K562 (cell line): ENCODE data around the gene EWSR1. TPM values are rescaled to one million over a fixed set of nuclear protein-coding genes. Genes with fewer than 3 reads are reported as not detected.

Experiments used
- ETV6 ChIP-seq, 3 experiments: fragments of 150-350 bp in 1 of 3; sonication (generic) in 1 of 3; formaldehyde crosslinking in 1 of 3; IDR thresholded peaks; 2 replicates each; pipeline versions ENCODE4 v1.6.1 to v1.8.0; 2014 to 2022; ENCODE audit warnings: borderline replicate concordance in 2 of 3, low read depth in 2 of 3, antibody characterized with exemption in 1 of 3, low read length in 1 of 3, mild to moderate bottlenecking in 1 of 3, missing genetic modification reagents in 1 of 3
- FUS ChIP-seq: fragments of 200-400 bp; formaldehyde crosslinking; optimal IDR thresholded peaks from 2 replicates; pipeline ENCODE3; 2017; ENCODE audit warnings: low read depth, low read length
- MYNN ChIP-seq, 2 experiments: sonication (generic); formaldehyde crosslinking in 1 of 2; IDR thresholded peaks; 2 replicates each; pipeline versions ENCODE4 v1.5.0 to v1.6.1; 2016 to 2020; ENCODE audit warnings: antibody characterized with exemption in 1 of 2, missing genetic modification reagents in 1 of 2
- polyA plus RNA-seq, 8 experiments: library from polyadenylated mRNA; depleted of rRNA in 4 of 8; stranded (reverse) in 5 of 8; unstranded in 3 of 8; fragments of >200 nt; fragmentation: Nextera tagmentation in 2 of 8; fragmentation: Illumina TruSeq in 1 of 8; extraction: Ambion mirVana in 2 of 8; extraction: Trizol in 1 of 8; gene quantifications; 2 replicates each; pipeline versions ENCODE4 v1.2.1 to v1.2.3, GENCODE V29; 2011 to 2014; ENCODE audit warnings: inconsistent platforms in 1 of 8, missing spikeins in 1 of 8
- total RNA-seq, 7 experiments: library from RNA; depleted of rRNA in 6 of 7; stranded (reverse); fragments of >200 nt in 6 of 7; fragmentation: Illumina TruSeq in 2 of 7; extraction: Trizol in 2 of 7; gene quantifications; 2 replicates each; pipeline versions ENCODE4 v1.2.1 to v1.2.3, GENCODE V29; 2011 to 2021; ENCODE audit warnings: low replicate concordance in 1 of 7
- TF ChIP-seq, protein P1 (sequence below), 2 experiments: IDR thresholded peaks; 2 replicates each; pipeline ENCODE4 v1.6.1; 2012; ENCODE audit warnings: improper control_type of control experiment in 2 of 2, low read depth in 2 of 2, low read length in 2 of 2, borderline replicate concordance in 1 of 2
- TF ChIP-seq, protein P2 (sequence below): fragments of 450-650 bp; conservative IDR thresholded peaks from 2 replicates; pipeline ENCODE4 v1.6.1; 2016; ENCODE audit warnings: missing genetic modification characterization, low read depth, mild to moderate bottlenecking, missing compliant biosample characterization, moderate library complexity
- TF ChIP-seq, protein P3 (sequence below): sonication (generic); formaldehyde crosslinking; IDR thresholded peaks from 2 replicates; pipeline ENCODE4 v1.8.1; 2023; ENCODE audit warnings: missing genetic modification reagents, mild to moderate bottlenecking, borderline replicate concordance

The EWSR1 gene
- total and polyA plus RNA-seq, 9 of the 15 experiments (the other 6 are each of a cell fraction or from before 2014, with no cell fraction given), result 83.3 to 450 (median 239) TPM

DNA sequence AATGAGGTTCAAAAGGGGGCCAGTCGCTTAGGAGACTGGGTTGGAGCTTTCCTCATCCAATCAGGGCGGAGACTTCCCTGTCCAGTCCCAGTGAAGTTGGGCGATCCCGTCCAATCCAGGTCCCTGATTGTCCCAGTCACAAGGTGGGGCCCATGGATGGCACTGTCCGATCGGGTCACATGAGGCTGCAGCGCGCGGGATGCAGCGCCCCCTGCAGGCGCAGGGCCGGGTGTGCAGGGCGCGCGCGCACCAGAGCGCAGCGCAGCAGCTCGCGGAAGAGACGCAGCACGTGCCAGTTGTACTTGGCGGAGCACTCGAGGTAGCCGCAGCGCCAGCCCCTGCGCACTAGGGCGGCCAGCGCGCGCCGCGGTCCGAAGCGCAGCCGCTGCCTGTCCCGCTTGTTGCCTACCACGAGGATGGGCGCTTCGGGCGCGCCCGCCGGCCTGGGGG lies 45.1 kb downstream of the EWSR1 start (continued):
- TF ChIP-seq, protein P1, sequence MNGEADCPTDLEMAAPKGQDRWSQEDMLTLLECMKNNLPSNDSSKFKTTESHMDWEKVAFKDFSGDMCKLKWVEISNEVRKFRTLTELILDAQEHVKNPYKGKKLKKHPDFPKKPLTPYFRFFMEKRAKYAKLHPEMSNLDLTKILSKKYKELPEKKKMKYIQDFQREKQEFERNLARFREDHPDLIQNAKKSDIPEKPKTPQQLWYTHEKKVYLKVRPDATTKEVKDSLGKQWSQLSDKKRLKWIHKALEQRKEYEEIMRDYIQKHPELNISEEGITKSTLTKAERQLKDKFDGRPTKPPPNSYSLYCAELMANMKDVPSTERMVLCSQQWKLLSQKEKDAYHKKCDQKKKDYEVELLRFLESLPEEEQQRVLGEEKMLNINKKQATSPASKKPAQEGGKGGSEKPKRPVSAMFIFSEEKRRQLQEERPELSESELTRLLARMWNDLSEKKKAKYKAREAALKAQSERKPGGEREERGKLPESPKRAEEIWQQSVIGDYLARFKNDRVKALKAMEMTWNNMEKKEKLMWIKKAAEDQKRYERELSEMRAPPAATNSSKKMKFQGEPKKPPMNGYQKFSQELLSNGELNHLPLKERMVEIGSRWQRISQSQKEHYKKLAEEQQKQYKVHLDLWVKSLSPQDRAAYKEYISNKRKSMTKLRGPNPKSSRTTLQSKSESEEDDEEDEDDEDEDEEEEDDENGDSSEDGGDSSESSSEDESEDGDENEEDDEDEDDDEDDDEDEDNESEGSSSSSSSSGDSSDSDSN (IDR thresholded peaks at IDR 0.05; ENCODE audit: borderline replicate concordance in 1 of 2, low read depth in 2 of 2, low read length in 2 of 2), result no peak
- TF ChIP-seq, protein P2, sequence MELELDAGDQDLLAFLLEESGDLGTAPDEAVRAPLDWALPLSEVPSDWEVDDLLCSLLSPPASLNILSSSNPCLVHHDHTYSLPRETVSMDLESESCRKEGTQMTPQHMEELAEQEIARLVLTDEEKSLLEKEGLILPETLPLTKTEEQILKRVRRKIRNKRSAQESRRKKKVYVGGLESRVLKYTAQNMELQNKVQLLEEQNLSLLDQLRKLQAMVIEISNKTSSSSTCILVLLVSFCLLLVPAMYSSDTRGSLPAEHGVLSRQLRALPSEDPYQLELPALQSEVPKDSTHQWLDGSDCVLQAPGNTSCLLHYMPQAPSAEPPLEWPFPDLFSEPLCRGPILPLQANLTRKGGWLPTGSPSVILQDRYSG (tag), result no peak
- TF ChIP-seq FUS, result no peak
- TF ChIP-seq, protein P3, sequence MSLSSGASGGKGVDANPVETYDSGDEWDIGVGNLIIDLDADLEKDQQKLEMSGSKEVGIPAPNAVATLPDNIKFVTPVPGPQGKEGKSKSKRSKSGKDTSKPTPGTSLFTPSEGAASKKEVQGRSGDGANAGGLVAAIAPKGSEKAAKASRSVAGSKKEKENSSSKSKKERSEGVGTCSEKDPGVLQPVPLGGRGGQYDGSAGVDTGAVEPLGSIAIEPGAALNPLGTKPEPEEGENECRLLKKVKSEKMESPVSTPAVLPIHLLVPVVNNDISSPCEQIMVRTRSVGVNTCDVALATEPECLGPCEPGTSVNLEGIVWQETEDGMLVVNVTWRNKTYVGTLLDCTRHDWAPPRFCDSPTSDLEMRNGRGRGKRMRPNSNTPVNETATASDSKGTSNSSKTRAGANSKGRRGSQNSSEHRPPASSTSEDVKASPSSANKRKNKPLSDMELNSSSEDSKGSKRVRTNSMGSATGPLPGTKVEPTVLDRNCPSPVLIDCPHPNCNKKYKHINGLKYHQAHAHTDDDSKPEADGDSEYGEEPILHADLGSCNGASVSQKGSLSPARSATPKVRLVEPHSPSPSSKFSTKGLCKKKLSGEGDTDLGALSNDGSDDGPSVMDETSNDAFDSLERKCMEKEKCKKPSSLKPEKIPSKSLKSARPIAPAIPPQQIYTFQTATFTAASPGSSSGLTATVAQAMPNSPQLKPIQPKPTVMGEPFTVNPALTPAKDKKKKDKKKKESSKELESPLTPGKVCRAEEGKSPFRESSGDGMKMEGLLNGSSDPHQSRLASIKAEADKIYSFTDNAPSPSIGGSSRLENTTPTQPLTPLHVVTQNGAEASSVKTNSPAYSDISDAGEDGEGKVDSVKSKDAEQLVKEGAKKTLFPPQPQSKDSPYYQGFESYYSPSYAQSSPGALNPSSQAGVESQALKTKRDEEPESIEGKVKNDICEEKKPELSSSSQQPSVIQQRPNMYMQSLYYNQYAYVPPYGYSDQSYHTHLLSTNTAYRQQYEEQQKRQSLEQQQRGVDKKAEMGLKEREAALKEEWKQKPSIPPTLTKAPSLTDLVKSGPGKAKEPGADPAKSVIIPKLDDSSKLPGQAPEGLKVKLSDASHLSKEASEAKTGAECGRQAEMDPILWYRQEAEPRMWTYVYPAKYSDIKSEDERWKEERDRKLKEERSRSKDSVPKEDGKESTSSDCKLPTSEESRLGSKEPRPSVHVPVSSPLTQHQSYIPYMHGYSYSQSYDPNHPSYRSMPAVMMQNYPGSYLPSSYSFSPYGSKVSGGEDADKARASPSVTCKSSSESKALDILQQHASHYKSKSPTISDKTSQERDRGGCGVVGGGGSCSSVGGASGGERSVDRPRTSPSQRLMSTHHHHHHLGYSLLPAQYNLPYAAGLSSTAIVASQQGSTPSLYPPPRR (CRISPR knock-in tag), result no peak
- TF ChIP-seq ETV6 (IDR thresholded peaks at IDR 0.05; ENCODE audit: borderline replicate concordance in 1 of 2, low read depth in 2 of 2, low read length in 1 of 2), result no peak
- no peak for TF ChIP-seq ETV6 (CRISPR knock-in tag; IDR thresholded peaks at IDR 0.05; ENCODE audit: borderline replicate concordance)
- TF ChIP-seq MYNN (IDR thresholded peaks at IDR 0.05), result no peak
- no peak for TF ChIP-seq MYNN (CRISPR knock-in tag; IDR thresholded peaks at IDR 0.05)
